Measurements from ENCODE around the gene SMIM1. TPM values are rescaled to one million over a fixed set of nuclear protein-coding genes. Genes with fewer than 3 reads are reported as not detected.
"Not testable (repeated sequence)": the region's sequence is repeated elsewhere in the genome, so short reads cannot be mapped to it uniquely, and the experiment has no call there.

SMIM1 gene, protein sequence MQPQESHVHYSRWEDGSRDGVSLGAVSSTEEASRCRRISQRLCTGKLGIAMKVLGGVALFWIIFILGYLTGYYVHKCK
- total RNA-seq = 20.9 and 28.4 TPM in 2 replicates
- polyA plus RNA-seq = 25.8 and 39.3 TPM in 2 replicates

DNA sequence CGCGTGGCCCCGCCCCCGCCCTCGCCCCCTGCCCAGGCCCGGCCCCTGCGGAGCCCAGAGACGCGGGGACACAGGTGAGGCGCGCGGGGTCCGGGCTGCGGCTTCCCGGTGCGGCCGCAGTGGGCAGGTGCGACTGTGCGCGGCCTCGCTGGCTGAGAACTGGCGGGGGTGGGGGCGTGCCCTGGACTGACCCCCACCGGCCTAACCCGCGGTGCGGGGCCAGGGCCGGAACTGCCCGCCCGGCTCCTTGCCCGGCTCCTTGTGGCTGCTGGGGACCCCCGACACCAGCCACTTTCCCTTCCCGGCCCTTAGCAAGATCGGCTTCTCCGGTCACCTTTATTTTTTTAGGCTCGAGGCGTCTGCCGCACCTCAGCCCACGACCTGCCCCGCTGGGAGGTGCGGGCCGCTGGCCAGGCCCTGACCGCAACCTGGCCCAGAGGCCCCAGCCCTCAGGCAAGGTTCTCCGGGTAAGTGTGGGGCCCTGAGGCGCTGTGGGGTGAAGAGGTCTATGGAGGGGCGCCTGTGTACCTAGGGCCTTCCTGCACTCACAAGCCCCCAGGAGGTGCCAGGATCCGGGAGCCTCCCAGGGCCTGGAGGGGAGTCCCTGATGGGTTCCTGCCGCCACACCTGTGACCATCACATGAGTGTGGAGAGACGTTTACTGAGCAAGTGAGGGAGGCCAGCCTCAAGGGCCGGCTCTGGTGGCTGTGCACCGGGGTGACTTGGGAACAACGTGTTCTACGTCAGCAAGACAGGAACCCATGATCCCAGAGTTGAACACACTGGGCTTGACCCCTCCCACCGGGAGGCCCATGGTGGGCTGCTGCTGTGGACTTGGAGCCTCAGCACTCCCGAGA, at the start of gene SMIM1:
TSS of gene SMIM1 (plus strand) at position 35 of the 857 bp plus-strand sequence. CDS start 2,625 bp downstream, outside the sequence.
- DNase-seq (ENCODE audit: low read depth in 1 of 2, low spot score in 1 of 2) = no peak
- Histone ChIP-seq H3K4me3 (peak within 1 kb of the TSS; percentile 45), H3K36me3 (no peaks in the 10 kb centered on the region), H3K27me3 (no peaks in the 10 kb centered on the region), H3K4me1 (ENCODE audit: low read depth) (peaks cover 41% of the 10 kb centered on the region), H3K9me3 (ENCODE audit: low read depth) (no peaks in the 10 kb centered on the region), H3K27ac (peak within 1 kb of the TSS; percentile 27)
- TF ChIP-seq, protein P1, sequence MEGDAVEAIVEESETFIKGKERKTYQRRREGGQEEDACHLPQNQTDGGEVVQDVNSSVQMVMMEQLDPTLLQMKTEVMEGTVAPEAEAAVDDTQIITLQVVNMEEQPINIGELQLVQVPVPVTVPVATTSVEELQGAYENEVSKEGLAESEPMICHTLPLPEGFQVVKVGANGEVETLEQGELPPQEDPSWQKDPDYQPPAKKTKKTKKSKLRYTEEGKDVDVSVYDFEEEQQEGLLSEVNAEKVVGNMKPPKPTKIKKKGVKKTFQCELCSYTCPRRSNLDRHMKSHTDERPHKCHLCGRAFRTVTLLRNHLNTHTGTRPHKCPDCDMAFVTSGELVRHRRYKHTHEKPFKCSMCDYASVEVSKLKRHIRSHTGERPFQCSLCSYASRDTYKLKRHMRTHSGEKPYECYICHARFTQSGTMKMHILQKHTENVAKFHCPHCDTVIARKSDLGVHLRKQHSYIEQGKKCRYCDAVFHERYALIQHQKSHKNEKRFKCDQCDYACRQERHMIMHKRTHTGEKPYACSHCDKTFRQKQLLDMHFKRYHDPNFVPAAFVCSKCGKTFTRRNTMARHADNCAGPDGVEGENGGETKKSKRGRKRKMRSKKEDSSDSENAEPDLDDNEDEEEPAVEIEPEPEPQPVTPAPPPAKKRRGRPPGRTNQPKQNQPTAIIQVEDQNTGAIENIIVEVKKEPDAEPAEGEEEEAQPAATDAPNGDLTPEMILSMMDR (IDR thresholded peaks at IDR 0.05; ENCODE audit: low read depth, low read length) = no peak

- Histone ChIP-seq H3K4me3 (no peak overlapping the region), H3K27ac (no peak overlapping the region), H3K4me1 (ENCODE audit: low read depth) (no peaks in the 10 kb centered on the region), H3K27me3 (no peaks in the 10 kb centered on the region), H3K36me3 (no peaks in the 10 kb centered on the region), H3K9me3 (ENCODE audit: low read depth) (no peaks in the 10 kb centered on the region)
- TF ChIP-seq, protein P1 (IDR thresholded peaks at IDR 0.05; ENCODE audit: low read depth, low read length) = no peak
- no peak for DNase-seq (ENCODE audit: low read depth in 1 of 2, low spot score in 1 of 2)
Measured at GRCh38 chr1:3722846-3723245, 49.7 kb upstream of the SMIM1 start.

DNA sequence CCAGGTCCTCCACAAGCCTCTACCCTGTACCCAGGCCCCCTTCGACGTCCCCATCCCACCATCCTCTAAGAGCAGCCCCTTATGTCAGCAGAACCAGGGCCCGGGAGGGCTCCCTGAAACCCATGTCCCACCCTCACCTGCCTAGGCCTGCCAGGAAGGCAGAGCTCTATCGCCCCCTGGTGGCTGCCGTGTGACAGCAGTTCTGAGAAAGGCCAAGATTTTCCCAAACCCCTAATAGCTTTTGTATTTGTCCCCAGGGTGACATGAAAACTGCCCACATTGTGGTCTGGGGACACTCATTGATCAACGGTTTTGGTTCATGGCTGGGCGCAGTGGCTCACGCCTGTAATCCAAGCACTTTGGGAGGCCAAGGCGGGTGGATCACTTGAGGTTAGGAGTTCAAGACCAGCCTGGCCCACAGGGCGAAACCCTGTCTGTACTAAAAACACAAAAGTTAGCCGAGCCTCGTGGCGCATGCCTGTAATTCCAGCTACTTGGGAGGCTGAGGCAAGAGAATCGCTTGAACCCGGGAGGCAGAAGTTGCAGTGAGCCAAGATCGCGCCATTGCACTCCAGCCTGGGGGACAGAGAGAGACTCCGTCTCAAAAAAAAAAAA, 48.0 kb upstream of the SMIM1 start:
- H3K4me1 ChIP-seq (ENCODE audit: low read depth); H3K27ac ChIP-seq; H3K4me3 ChIP-seq; H3K27me3 ChIP-seq; H3K9me3 ChIP-seq (ENCODE audit: low read depth); H3K36me3 ChIP-seq: not testable (repeated sequence)
- DNase-seq (ENCODE audit: low read depth in 1 of 2, low spot score in 1 of 2) = peak; percentile 64 to 86
- TF ChIP-seq, protein P1 (IDR thresholded peaks at IDR 0.05; ENCODE audit: low read depth, low read length) = peak; percentile 97

DNA sequence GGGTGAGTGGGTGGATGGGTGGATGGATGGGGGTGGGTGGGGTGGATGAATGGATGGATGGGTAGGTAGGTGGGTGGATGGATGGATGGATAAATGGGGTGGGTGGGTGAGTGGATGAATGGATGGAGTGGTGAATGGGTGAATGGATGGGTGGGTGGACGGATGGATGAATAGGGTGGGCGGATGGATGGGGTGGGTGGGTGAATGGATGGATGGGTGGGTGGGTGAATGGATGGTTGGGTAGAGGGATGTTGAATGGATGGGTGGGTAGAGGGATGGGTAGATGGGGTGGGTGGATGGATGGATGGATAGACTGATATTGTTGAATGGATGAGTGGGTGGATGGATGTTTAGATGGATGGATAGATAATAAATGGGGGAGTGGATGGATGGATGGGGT, 47.2 kb upstream of the SMIM1 start:
- DNase-seq (ENCODE audit: low read depth in 1 of 2, low spot score in 1 of 2) = no peak
- TF ChIP-seq, protein P1 (IDR thresholded peaks at IDR 0.05; ENCODE audit: low read depth, low read length) = no peak

GRCh38 chr1:3727042-3727824, 45.3 kb upstream of the SMIM1 start:
- Histone ChIP-seq H3K36me3 (no peaks in the 10 kb centered on the region), H3K4me1 (ENCODE audit: low read depth) (no peaks in the 10 kb centered on the region), H3K27ac (no peak overlapping the region), H3K9me3 (ENCODE audit: low read depth) (no peaks in the 10 kb centered on the region), H3K27me3 (no peaks in the 10 kb centered on the region), H3K4me3 (no peak overlapping the region)
- DNase-seq (ENCODE audit: low read depth in 1 of 2, low spot score in 1 of 2) = peak; percentile 34 to 69
- TF ChIP-seq, protein P1 (IDR thresholded peaks at IDR 0.05; ENCODE audit: low read depth, low read length) = peak; percentile 57

More for the DNA sequence above, 47.2 kb upstream of the SMIM1 start:
- H3K27me3 ChIP-seq = no peaks in the 10 kb centered on the region
- H3K4me1 ChIP-seq (ENCODE audit: low read depth) = no peaks in the 10 kb centered on the region
- H3K9me3 ChIP-seq (ENCODE audit: low read depth) = no peaks in the 10 kb centered on the region
- H3K4me3 ChIP-seq = no peak overlapping the region
- no peak overlapping the region for H3K27ac ChIP-seq
- H3K36me3 ChIP-seq = no peaks in the 10 kb centered on the region

All from cardiac muscle cell (in vitro differentiated cells and primary cell).